OCI-LY3 (cell line): ENCODE results near the gene VENTX.

ENCODE experiments used
- EZH2phosphoT487 ChIP-seq: fragments of 200-600 bp; shearing (Covaris generic); IDR thresholded peaks from 2 replicates; pipeline ENCODE4 v1.6.1; 2018; ENCODE audit warnings: antibody characterized with exemption, mixed run types, low read depth
- TF ChIP-seq, protein P1 (sequence below): fragments of 200-600, 300-600 bp; sonication (generic); IDR thresholded peaks from 2 replicates; pipeline ENCODE4 v1.5.1; 2014; ENCODE audit warnings: antibody characterized with exemption, low read length, low read depth

- TF ChIP-seq, protein P1, sequence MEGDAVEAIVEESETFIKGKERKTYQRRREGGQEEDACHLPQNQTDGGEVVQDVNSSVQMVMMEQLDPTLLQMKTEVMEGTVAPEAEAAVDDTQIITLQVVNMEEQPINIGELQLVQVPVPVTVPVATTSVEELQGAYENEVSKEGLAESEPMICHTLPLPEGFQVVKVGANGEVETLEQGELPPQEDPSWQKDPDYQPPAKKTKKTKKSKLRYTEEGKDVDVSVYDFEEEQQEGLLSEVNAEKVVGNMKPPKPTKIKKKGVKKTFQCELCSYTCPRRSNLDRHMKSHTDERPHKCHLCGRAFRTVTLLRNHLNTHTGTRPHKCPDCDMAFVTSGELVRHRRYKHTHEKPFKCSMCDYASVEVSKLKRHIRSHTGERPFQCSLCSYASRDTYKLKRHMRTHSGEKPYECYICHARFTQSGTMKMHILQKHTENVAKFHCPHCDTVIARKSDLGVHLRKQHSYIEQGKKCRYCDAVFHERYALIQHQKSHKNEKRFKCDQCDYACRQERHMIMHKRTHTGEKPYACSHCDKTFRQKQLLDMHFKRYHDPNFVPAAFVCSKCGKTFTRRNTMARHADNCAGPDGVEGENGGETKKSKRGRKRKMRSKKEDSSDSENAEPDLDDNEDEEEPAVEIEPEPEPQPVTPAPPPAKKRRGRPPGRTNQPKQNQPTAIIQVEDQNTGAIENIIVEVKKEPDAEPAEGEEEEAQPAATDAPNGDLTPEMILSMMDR = no peak
- no peak for TF ChIP-seq EZH2phosphoT487
These were observed 46.3 kb downstream of the VENTX start for GRCh38 chr10:133283931-133284330.
